Tibial nerve (tissue), 4 donors: ENCODE data around the gene PTPRU. TPM values are rescaled to one million over a fixed set of nuclear protein-coding genes. Genes with fewer than 3 reads are reported as not detected.
A peak's percentile ranks its signal among the peaks of the same experiment; 100 is the strongest.

Source experiments
- DNase-seq, 2 donors: peaks; one replicate each; pipeline ENCODE4 v3.0.0-alpha.2; 2019; ENCODE audit warnings: low spot score in 2 of 2
- H3K27ac ChIP-seq, 4 donors: fragments of 200-600 bp; sonication (generic) in 3 of 4; one replicate each; pipeline ENCODE4 v1.5.1; 2017 to 2019; ENCODE audit warnings: mild to moderate bottlenecking in 1 of 4
- H3K27me3 ChIP-seq, 2 donors: fragments of 200-600 bp; sonication (generic) in 1 of 2; one replicate each; pipeline versions ENCODE4 v1.5.1 to v1.6.0; 2017 to 2019
- H3K36me3 ChIP-seq, 3 donors: fragments of 200-600 bp; sonication (generic); one replicate each; pipeline ENCODE4 v1.5.1; 2018 to 2019
- H3K4me1 ChIP-seq, 4 donors: fragments of 200-600 bp; sonication (generic) in 3 of 4; one replicate each; pipeline ENCODE4 v1.5.1; 2017 to 2019
- H3K4me3 ChIP-seq, 4 donors: fragments of 200-600 bp; sonication (generic) in 3 of 4; one replicate each; pipeline ENCODE4 v1.5.1; 2017 to 2019; ENCODE audit warnings: mild to moderate bottlenecking in 1 of 4, moderate library complexity in 1 of 4
- H3K9me3 ChIP-seq, 4 donors: fragments of 200-600 bp; sonication (generic) in 3 of 4; one replicate each; pipeline ENCODE4 v1.5.1; 2017 to 2019
- EP300 ChIP-seq, 2 donors: sonication (generic); formaldehyde crosslinking; IDR thresholded peaks; one replicate each; pipeline ENCODE4 v1.6.1; 2017; ENCODE audit warnings: antibody characterized with exemption in 2 of 2, mild to moderate bottlenecking in 1 of 2
- POLR2A ChIP-seq, 2 donors: fragments of 450-650 bp; IDR thresholded peaks; one replicate each; pipeline ENCODE4 v1.6.1; 2017; ENCODE audit warnings: antibody characterized with exemption in 2 of 2, mild to moderate bottlenecking in 2 of 2, moderate library complexity in 2 of 2
- WGBS, 2 donors: methylation state at CpG; one replicate each; pipeline ENCODE4 v1.1.5; 2018; 5-methylcytosine and 5-hydroxymethylcytosine counted together
- total RNA-seq, 4 donors: library from RNA; depleted of rRNA; stranded (reverse); fragments of >200 nt; gene quantifications; one replicate each; pipeline ENCODE4 v1.1.0, GENCODE V29; 2016
- TF ChIP-seq, protein P1 (sequence below), 5 experiments: fragments of 200-600 bp in 3 of 5; fragments of 450-650 bp in 2 of 5; sonication (generic) in 3 of 5; IDR thresholded peaks; one replicate each; pipeline ENCODE4 v1.5.1; 2016 to 2019; ENCODE audit warnings: antibody characterized with exemption in 5 of 5, mild to moderate bottlenecking in 3 of 5, moderate library complexity in 2 of 5

PTPRU gene
- total RNA-seq, 4 donors from 2014 or later, result 52.1 to 75.6 (median 63.7) TPM

GRCh38 chr1:29330856-29331255, 94.5 kb downstream of the PTPRU start:
- Histone ChIP-seq H3K27me3 (no peaks in the 10 kb centered on the region), H3K4me3 (no peak overlapping the region), H3K36me3 (peaks cover 0 to 27% (median 0%) of the 10 kb centered on the region in 3 donors), H3K9me3 (no peaks in the 10 kb centered on the region), H3K4me1 (no peaks in the 10 kb centered on the region), H3K27ac (peak overlapping the region in 2 of 4 donors; percentile 15 to 66)
- 68 to 71% methylated on average over 6 to 7 of the region's 7 CpGs for WGBS, 2 donors
- no peak for DNase-seq
- TF ChIP-seq POLR2A (IDR thresholded peaks at IDR 0.05), result no peak
- TF ChIP-seq EP300 (IDR thresholded peaks at IDR 0.05), result no peak
- TF ChIP-seq, protein P1, sequence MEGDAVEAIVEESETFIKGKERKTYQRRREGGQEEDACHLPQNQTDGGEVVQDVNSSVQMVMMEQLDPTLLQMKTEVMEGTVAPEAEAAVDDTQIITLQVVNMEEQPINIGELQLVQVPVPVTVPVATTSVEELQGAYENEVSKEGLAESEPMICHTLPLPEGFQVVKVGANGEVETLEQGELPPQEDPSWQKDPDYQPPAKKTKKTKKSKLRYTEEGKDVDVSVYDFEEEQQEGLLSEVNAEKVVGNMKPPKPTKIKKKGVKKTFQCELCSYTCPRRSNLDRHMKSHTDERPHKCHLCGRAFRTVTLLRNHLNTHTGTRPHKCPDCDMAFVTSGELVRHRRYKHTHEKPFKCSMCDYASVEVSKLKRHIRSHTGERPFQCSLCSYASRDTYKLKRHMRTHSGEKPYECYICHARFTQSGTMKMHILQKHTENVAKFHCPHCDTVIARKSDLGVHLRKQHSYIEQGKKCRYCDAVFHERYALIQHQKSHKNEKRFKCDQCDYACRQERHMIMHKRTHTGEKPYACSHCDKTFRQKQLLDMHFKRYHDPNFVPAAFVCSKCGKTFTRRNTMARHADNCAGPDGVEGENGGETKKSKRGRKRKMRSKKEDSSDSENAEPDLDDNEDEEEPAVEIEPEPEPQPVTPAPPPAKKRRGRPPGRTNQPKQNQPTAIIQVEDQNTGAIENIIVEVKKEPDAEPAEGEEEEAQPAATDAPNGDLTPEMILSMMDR (IDR thresholded peaks at IDR 0.05), result no peak

- Histone ChIP-seq H3K4me1 (no peaks in the 10 kb centered on the region), H3K36me3 (peaks cover 0 to 22% (median 0%) of the 10 kb centered on the region in 3 donors), H3K9me3 (no peaks in the 10 kb centered on the region), H3K27ac (peak overlapping the region in 3 of 4 donors; percentile 15 to 66 (median 22)), H3K4me3 (no peak overlapping the region), H3K27me3 (no peaks in the 10 kb centered on the region)
- TF ChIP-seq EP300 (IDR thresholded peaks at IDR 0.05) (no peak), POLR2A (IDR thresholded peaks at IDR 0.05) (no peak)
- TF ChIP-seq, protein P1 (IDR thresholded peaks at IDR 0.05), result no peak
- no peak for DNase-seq
Measured at GRCh38 chr1:29331309-29331708, 95.0 kb downstream of the PTPRU start.

DNA sequence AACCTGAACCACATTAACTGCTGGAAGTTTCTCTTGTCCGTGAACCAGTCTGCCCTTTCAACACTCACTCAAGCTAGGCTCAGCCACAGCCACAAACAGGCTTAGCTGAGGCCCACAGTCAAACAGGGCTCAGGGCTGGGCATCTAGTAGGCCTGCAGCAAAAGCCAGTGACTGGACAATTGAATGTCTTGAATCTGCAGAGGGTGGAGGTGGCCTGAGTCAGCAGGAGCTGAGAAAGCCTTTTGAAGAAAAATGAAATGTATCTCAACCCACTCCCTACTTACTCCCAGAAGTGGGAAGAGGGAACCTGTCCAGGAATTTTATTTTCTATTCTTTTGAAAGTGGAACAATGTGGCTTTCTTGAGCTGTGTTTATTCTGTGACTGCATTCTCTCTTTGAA, 95.4 kb downstream of the PTPRU start:
- TF ChIP-seq POLR2A (IDR thresholded peaks at IDR 0.05) (no peak), EP300 (IDR thresholded peaks at IDR 0.05) (peak in 1 of 2 donors; percentile 69)
- H3K4me1 ChIP-seq, result no peaks in the 10 kb centered on the region
- H3K27ac ChIP-seq, result peak overlapping the region in 3 of 4 donors; percentile 15 to 66 (median 22)
- no peaks in the 10 kb centered on the region for H3K27me3 ChIP-seq
- 64% methylated on average over 1 of the region's 1 CpG for WGBS, 2 donors
- no peaks in the 10 kb centered on the region for H3K9me3 ChIP-seq
- H3K4me3 ChIP-seq, result no peak overlapping the region
- H3K36me3 ChIP-seq, result peaks cover 0 to 18% (median 0%) of the 10 kb centered on the region in 3 donors
- no peak for DNase-seq

DNA sequence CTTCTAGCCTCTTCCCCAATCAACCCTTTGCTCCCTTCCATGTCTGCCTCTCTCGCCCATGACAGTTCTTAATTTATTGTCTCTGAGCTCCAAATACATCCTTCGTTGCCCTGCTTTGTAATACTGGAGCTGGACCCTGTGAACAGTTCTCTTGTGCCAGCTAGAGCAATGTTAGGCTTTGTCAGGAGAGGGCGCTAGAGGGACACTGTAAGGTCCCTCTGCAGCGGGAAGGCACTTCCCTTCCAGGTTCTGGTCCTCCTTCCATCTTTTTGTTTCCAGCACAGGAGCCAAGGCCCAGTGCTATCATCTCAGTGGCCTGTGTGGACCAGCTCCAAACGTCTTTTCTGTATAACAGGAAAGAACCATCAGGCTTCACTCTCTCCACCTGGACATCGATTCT, 95.9 kb downstream of the PTPRU start:
- Histone ChIP-seq H3K27me3 (no peaks in the 10 kb centered on the region), H3K4me1 (no peaks in the 10 kb centered on the region), H3K9me3 (no peaks in the 10 kb centered on the region), H3K27ac (peak overlapping the region in 1 of 4 donors; percentile 17), H3K4me3 (no peak overlapping the region), H3K36me3 (peaks cover 0 to 13% (median 0%) of the 10 kb centered on the region in 3 donors)
- TF ChIP-seq, protein P1 (IDR thresholded peaks at IDR 0.05), result peak in 2 of 5 experiments; percentile 10 to 13
- TF ChIP-seq EP300 (IDR thresholded peaks at IDR 0.05), result no peak
- WGBS, 2 donors, result 35 to 40% methylated on average over 6 of the region's 6 CpGs
- DNase-seq, result peak in 1 of 2 donors; percentile 34

DNA sequence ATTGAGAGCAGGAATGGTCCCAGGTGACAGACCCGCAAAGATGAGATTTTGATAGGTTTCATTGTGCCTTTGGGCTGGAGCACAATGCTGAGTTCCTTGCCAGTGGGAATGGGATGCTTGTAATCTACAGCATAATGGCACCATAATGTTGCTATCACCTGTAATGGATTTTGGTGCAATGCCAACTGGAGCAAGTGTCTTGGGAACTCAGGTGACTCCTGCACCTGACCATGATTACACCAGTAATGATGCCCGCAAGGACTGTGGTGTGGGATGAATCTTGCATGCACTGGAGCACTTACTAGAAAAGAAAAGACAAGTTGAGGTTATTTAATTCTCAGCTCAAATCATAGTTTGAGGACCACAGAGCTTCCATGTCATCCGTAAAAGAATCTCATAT, 96.7 kb downstream of the PTPRU start:
- no peaks in the 10 kb centered on the region for H3K4me1 ChIP-seq
- TF ChIP-seq EP300 (IDR thresholded peaks at IDR 0.05) (no peak), POLR2A (IDR thresholded peaks at IDR 0.05) (no peak)
- TF ChIP-seq, protein P1 (IDR thresholded peaks at IDR 0.05), result no peak
- peaks cover 0 to 5% (median 0%) of the 10 kb centered on the region in 3 donors for H3K36me3 ChIP-seq
- 81 to 87% methylated on average over 3 of the region's 3 CpGs for WGBS, 2 donors
- DNase-seq, result no peak
- H3K4me3 ChIP-seq, result no peak overlapping the region
- no peak overlapping the region for H3K27ac ChIP-seq
- H3K9me3 ChIP-seq, result no peaks in the 10 kb centered on the region
- H3K27me3 ChIP-seq, result no peaks in the 10 kb centered on the region

GRCh38 chr1:29335573-29335972, 99.3 kb downstream of the PTPRU start:
- Histone ChIP-seq H3K36me3 (no peaks in the 10 kb centered on the region), H3K27ac (no peak overlapping the region), H3K4me3 (no peak overlapping the region), H3K4me1 (no peaks in the 10 kb centered on the region), H3K27me3 (no peaks in the 10 kb centered on the region), H3K9me3 (no peaks in the 10 kb centered on the region)
- no peak for DNase-seq
- TF ChIP-seq EP300 (IDR thresholded peaks at IDR 0.05) (no peak), POLR2A (IDR thresholded peaks at IDR 0.05) (no peak)
- TF ChIP-seq, protein P1 (IDR thresholded peaks at IDR 0.05), result no peak
